Measurements from ENCODE around the gene ACAD11.

Gene ACAD11

DNA sequence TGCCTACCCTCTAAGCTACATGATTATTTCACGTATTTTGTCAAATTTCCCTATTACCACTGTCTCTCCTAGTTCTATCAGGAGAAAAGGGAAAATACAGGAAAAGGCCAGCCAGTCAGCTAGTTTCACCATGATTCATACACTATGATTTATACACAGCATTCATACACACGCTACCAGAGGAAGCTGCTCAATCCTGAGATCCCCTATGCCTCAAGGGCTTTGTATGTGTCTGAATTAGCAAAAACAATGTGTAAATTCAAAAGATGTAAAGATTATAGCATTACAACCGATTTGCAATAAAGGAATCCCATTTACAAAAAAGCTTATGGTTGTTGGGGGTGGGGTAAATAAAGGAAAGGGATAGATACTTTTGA lies 65.7 kb downstream of the ACAD11 start:
- peaks cover 4% of the 10 kb centered on the region for H3K4me1 ChIP-seq (ENCODE audit: control insufficient read depth, insufficient read depth, low read length)
- no peaks in the 10 kb centered on the region for H3K27me3 ChIP-seq (ENCODE audit: control insufficient read depth, insufficient read depth, low read length, poor library complexity, severe bottlenecking)
- H3K36me3 ChIP-seq (ENCODE audit: control insufficient read depth, insufficient read depth, low read length): no peaks in the 10 kb centered on the region
- no peaks in the 10 kb centered on the region for H3K9me3 ChIP-seq (ENCODE audit: control insufficient read depth, low read length)
- WGBS, 2 experiments: 88 to 97% methylated on average over 1 to 3 of the region's 3 CpGs
- H3K4me3 ChIP-seq (ENCODE audit: insufficient read depth, low read depth, low read length): no peak overlapping the region
- no peak overlapping the region for H3K27ac ChIP-seq (ENCODE audit: insufficient read depth, low read depth, low read length, poor library complexity, severe bottlenecking)

DNA sequence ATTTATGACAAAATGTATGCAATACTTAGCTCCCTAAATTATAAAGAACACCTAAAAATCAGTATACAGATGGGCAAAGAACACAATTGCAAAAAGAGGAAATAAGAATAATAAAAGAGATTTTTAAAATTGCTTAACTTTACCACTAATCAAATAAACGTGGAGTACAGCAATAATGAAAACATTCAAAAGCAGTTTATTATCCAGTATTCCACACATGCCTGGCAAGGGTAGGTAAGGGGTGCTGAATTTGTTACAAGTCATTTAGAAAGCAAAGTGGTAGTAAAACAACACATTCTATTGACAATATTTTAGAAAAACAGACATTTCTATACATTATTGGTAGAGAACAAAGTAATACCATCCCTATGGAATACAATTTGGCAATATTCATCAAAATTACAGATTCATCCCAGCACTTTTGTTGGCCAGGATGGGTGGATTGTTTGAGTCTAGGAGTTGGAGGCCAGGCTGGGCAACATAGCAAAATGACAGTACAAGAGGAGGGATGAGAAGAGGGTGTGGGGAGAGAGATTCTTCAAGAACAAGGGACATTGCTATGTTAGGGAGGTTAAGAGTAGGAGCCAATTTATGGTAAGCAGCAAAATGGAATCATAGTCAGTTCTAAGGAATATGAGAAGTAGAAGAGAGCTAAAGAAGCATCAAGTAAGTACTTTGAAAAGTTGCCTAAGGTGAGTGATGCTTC lies 66.2 kb downstream of the ACAD11 start:
- H3K4me3 ChIP-seq (ENCODE audit: insufficient read depth, low read depth, low read length): no peak overlapping the region

DNA sequence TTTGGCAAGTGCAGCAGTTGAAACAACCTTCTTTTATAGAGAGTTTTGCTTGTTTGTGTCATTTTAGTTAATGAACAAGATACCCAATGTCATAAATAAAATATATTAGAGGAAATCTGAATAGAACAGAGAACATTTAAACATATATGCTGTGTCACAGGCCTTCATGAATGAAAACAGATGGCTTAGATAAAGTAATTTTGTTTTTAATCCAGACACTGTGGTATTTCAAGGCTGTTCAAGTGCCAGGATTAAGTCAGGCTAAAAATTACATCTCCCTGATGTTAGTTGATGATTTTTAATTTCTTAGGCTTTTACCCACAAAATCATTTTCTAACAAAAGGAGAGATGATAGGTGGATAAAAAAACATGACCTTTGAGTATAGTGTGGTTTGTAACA lies 67.4 kb downstream of the ACAD11 start:
- Histone ChIP-seq H3K27me3 (ENCODE audit: control insufficient read depth, insufficient read depth, low read length, poor library complexity, severe bottlenecking) (no peaks in the 10 kb centered on the region), H3K4me1 (ENCODE audit: control insufficient read depth, insufficient read depth, low read length) (peaks cover 4% of the 10 kb centered on the region), H3K4me3 (ENCODE audit: insufficient read depth, low read depth, low read length) (no peak overlapping the region), H3K9me3 (ENCODE audit: control insufficient read depth, low read length) (no peaks in the 10 kb centered on the region), H3K36me3 (ENCODE audit: control insufficient read depth, insufficient read depth, low read length) (no peaks in the 10 kb centered on the region), H3K27ac (ENCODE audit: insufficient read depth, low read depth, low read length, poor library complexity, severe bottlenecking) (no peak overlapping the region)

More for the DNA sequence above, 66.2 kb downstream of the ACAD11 start:
- WGBS, 2 experiments: 83% methylated on average over 1 of the region's 1 CpG; no CpG with 5 or more reads in 1 of the 2 experiments
- peaks cover 4% of the 10 kb centered on the region for H3K4me1 ChIP-seq (ENCODE audit: control insufficient read depth, insufficient read depth, low read length)
- H3K9me3 ChIP-seq (ENCODE audit: control insufficient read depth, low read length): no peaks in the 10 kb centered on the region
- H3K36me3 ChIP-seq (ENCODE audit: control insufficient read depth, insufficient read depth, low read length): no peaks in the 10 kb centered on the region
- H3K27me3 ChIP-seq (ENCODE audit: control insufficient read depth, insufficient read depth, low read length, poor library complexity, severe bottlenecking): no peaks in the 10 kb centered on the region
- H3K27ac ChIP-seq (ENCODE audit: insufficient read depth, low read depth, low read length, poor library complexity, severe bottlenecking): no peak overlapping the region

DNA sequence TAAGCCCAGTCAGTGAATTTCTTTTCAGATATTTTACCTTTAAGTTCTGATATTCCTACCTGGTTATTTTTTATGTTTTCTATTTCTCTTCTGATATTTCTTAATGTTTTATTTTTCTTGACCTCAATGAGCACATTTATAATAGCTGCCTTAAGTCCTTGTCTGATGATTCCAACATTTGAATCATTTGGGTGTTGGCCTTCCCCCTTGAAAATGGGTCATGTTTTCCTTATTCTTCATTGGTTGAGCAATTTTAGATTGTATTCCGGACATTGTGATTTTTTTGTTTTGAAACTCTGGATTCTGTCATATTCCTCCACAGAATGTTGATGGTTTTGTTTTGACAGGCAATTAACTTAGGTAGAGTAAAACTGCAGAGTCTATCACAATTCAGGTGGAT lies 72.2 kb downstream of the ACAD11 start:
- Histone ChIP-seq H3K36me3 (ENCODE audit: control insufficient read depth, insufficient read depth, low read length) (no peaks in the 10 kb centered on the region), H3K27me3 (ENCODE audit: control insufficient read depth, insufficient read depth, low read length, poor library complexity, severe bottlenecking) (no peaks in the 10 kb centered on the region), H3K27ac (ENCODE audit: insufficient read depth, low read depth, low read length, poor library complexity, severe bottlenecking) (no peak overlapping the region), H3K4me1 (ENCODE audit: control insufficient read depth, insufficient read depth, low read length) (no peaks in the 10 kb centered on the region), H3K9me3 (ENCODE audit: control insufficient read depth, low read length) (no peaks in the 10 kb centered on the region), H3K4me3 (ENCODE audit: insufficient read depth, low read depth, low read length) (no peak overlapping the region)
- WGBS, 2 experiments: 94 to 97% methylated on average over 1 of the region's 1 CpG

DNA sequence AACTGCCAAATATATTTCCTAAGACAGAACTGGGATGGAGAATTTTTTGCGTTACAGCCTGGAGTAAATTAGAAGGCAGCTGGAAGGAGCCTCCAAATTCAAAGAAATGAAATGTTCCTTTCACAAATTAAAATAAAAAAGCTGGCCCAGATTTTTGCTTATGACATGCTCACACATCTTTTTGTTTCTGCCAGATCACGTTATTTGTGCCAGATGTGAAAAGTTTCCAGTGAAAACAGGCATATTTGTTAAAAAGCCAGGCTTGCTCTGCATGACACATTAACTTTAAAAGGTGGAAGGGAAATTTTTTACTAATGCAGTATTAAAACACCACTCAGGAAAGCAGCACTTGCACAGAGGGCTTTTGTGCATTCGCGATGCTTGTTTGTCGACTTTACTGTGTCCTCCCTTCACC lies 85.8 kb downstream of the ACAD11 start:
- no peak overlapping the region for H3K4me3 ChIP-seq (ENCODE audit: insufficient read depth, low read depth, low read length)
- no peak overlapping the region for H3K27ac ChIP-seq (ENCODE audit: insufficient read depth, low read depth, low read length, poor library complexity, severe bottlenecking)
- H3K36me3 ChIP-seq (ENCODE audit: control insufficient read depth, insufficient read depth, low read length): no peaks in the 10 kb centered on the region
- no peaks in the 10 kb centered on the region for H3K27me3 ChIP-seq (ENCODE audit: control insufficient read depth, insufficient read depth, low read length, poor library complexity, severe bottlenecking)
- WGBS, 2 experiments: 94 to 100% methylated on average over 5 of the region's 5 CpGs
- H3K4me1 ChIP-seq (ENCODE audit: control insufficient read depth, insufficient read depth, low read length): no peaks in the 10 kb centered on the region
- no peaks in the 10 kb centered on the region for H3K9me3 ChIP-seq (ENCODE audit: control insufficient read depth, low read length)

DNA sequence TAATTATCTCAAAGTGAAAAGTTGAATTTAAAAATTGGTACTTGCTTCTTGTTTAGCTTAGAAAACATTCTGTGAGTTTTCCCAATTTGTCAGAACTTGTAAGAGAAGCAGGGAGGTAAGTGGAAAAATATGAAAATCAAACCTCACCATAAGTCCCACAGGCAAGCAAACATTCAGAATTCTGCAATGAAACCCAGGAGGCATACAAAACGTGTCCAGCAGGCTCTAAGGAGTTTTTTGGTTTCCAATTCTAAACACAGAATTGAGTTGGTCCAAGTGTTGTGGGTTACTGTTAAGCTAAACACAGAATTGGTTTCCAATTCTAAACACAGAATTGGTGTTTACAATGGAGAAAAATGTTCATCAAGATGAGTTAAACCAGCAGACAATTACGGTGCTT lies 89.6 kb downstream of the ACAD11 start:
- H3K4me3 ChIP-seq (ENCODE audit: insufficient read depth, low read depth, low read length): no peak overlapping the region
- 86 to 91% methylated on average over 1 of the region's 2 CpGs for WGBS, 2 experiments
- H3K36me3 ChIP-seq (ENCODE audit: control insufficient read depth, insufficient read depth, low read length): no peaks in the 10 kb centered on the region
- no peaks in the 10 kb centered on the region for H3K4me1 ChIP-seq (ENCODE audit: control insufficient read depth, insufficient read depth, low read length)
- no peaks in the 10 kb centered on the region for H3K9me3 ChIP-seq (ENCODE audit: control insufficient read depth, low read length)
- no peaks in the 10 kb centered on the region for H3K27me3 ChIP-seq (ENCODE audit: control insufficient read depth, insufficient read depth, low read length, poor library complexity, severe bottlenecking)
- no peak overlapping the region for H3K27ac ChIP-seq (ENCODE audit: insufficient read depth, low read depth, low read length, poor library complexity, severe bottlenecking)

DNA sequence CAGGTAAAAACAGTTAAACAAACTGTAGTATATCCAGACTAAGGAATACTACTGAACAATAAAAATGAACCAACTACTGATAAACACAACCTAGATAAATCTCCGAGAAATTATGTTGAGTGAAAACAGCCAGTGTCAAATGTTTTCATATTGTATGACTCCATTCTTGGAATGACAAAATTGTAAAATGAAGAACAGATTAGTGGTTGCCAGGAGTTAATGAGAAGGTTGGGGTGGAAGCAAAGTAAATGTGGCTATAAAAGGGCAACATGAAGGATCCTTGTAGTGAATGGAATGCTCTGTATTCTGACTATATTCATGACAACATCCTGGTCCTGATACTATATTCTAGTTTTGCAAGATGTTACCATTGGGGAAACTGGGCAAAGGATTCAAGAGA lies 90.0 kb downstream of the ACAD11 start:
- Histone ChIP-seq H3K36me3 (ENCODE audit: control insufficient read depth, insufficient read depth, low read length) (no peaks in the 10 kb centered on the region), H3K9me3 (ENCODE audit: control insufficient read depth, low read length) (no peaks in the 10 kb centered on the region), H3K27ac (ENCODE audit: insufficient read depth, low read depth, low read length, poor library complexity, severe bottlenecking) (no peak overlapping the region), H3K4me1 (ENCODE audit: control insufficient read depth, insufficient read depth, low read length) (no peaks in the 10 kb centered on the region), H3K4me3 (ENCODE audit: insufficient read depth, low read depth, low read length) (no peak overlapping the region), H3K27me3 (ENCODE audit: control insufficient read depth, insufficient read depth, low read length, poor library complexity, severe bottlenecking) (no peaks in the 10 kb centered on the region)
- 91 to 95% methylated on average over 1 of the region's 1 CpG for WGBS, 2 experiments

DNA sequence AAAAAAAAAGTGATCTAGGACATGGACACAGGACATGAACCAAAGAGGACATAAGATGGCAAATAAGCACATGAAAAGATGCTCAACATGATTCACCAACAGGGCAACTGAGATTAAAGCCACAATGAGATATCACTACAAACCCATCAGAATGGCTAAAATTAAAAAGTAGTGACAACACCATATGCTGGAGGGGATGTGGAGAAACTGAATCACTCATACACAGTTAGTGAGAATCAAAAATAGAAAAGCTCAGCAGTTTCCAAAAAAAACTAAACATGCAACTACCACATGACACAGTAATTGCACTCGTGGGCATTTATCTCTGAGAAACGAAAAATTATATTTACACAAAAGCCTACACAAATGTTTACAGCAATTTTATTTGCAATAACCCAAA lies 90.5 kb downstream of the ACAD11 start:
- Histone ChIP-seq H3K27ac (ENCODE audit: insufficient read depth, low read depth, low read length, poor library complexity, severe bottlenecking) (no peak overlapping the region), H3K27me3 (ENCODE audit: control insufficient read depth, insufficient read depth, low read length, poor library complexity, severe bottlenecking) (no peaks in the 10 kb centered on the region), H3K36me3 (ENCODE audit: control insufficient read depth, insufficient read depth, low read length) (no peaks in the 10 kb centered on the region), H3K4me3 (ENCODE audit: insufficient read depth, low read depth, low read length) (no peak overlapping the region), H3K9me3 (ENCODE audit: control insufficient read depth, low read length) (no peaks in the 10 kb centered on the region), H3K4me1 (ENCODE audit: control insufficient read depth, insufficient read depth, low read length) (no peaks in the 10 kb centered on the region)
- 93 to 98% methylated on average over 2 of the region's 2 CpGs for WGBS, 2 experiments

DNA sequence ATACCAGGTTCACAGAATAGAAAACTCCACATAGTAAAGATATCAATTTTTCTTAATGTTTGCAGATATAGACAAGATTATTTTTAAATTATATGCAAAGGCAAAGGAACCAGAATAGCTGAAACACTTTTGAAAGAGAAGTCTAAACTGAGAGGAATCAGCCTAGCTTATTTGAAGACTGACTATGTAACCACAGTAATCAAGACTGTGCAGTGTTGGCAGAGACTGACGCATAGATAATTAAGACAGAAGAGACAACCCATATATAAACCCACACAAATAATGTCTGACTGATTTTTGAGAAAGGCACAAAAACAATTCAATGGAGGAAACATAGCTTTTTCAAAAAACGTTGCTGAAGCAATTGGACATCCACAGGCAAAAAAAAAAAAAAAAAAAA lies 91.2 kb downstream of the ACAD11 start:
- H3K4me3 ChIP-seq (ENCODE audit: insufficient read depth, low read depth, low read length): no peak overlapping the region
- no peaks in the 10 kb centered on the region for H3K27me3 ChIP-seq (ENCODE audit: control insufficient read depth, insufficient read depth, low read length, poor library complexity, severe bottlenecking)
- no peak overlapping the region for H3K27ac ChIP-seq (ENCODE audit: insufficient read depth, low read depth, low read length, poor library complexity, severe bottlenecking)
- H3K9me3 ChIP-seq (ENCODE audit: control insufficient read depth, low read length): no peaks in the 10 kb centered on the region
- H3K4me1 ChIP-seq (ENCODE audit: control insufficient read depth, insufficient read depth, low read length): no peaks in the 10 kb centered on the region
- no peaks in the 10 kb centered on the region for H3K36me3 ChIP-seq (ENCODE audit: control insufficient read depth, insufficient read depth, low read length)
- 82 to 91% methylated on average over 2 of the region's 2 CpGs for WGBS, 2 experiments

DNA sequence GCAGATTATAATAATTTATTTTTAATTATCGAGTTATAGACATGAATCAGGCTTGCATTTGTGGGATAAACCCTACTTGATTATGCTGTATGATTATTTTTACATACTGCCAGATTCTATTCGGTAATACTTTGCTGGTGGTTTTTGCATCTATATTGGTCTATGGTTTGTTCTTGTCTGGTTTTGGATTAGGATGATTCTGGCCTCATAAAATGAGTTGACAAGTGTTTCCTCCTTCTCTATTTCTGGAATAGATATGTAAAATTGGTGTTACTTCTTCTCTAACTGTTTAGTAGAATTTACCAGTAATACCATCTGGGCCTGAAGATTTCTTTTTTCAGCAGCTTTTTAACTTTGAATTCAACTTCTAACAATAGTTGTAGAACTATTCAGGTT lies 95.5 kb downstream of the ACAD11 start:
- Histone ChIP-seq H3K4me1 (ENCODE audit: control insufficient read depth, insufficient read depth, low read length) (no peaks in the 10 kb centered on the region), H3K27ac (ENCODE audit: insufficient read depth, low read depth, low read length, poor library complexity, severe bottlenecking) (no peak overlapping the region), H3K4me3 (ENCODE audit: insufficient read depth, low read depth, low read length) (no peak overlapping the region), H3K27me3 (ENCODE audit: control insufficient read depth, insufficient read depth, low read length, poor library complexity, severe bottlenecking) (no peaks in the 10 kb centered on the region), H3K9me3 (ENCODE audit: control insufficient read depth, low read length) (no peaks in the 10 kb centered on the region), H3K36me3 (ENCODE audit: control insufficient read depth, insufficient read depth, low read length) (no peaks in the 10 kb centered on the region)
- WGBS, 2 experiments: 90 to 100% methylated on average over 2 of the region's 2 CpGs

Data from ectodermal cell (in vitro differentiated cells).